Transverse colon (tissue), 4 donors: ENCODE data around the gene KCNA2.

ENCODE experiments used
- CTCF ChIP-seq, 5 experiments: fragments of 200-600 bp in 3 of 5; fragments of 450-650 bp in 2 of 5; sonication (generic) in 3 of 5; IDR thresholded peaks; 1 replicate in 2 of 5; 2 replicates in 3 of 5; pipeline ENCODE4 v1.5.1; 2016 to 2017; ENCODE audit warnings: antibody characterized with exemption in 5 of 5, inconsistent platforms in 3 of 5, mild to moderate bottlenecking in 2 of 5, moderate library complexity in 1 of 5
- EP300 ChIP-seq: sonication (generic); formaldehyde crosslinking; IDR thresholded peaks from one replicate; pipeline ENCODE4 v1.6.1; 2017; ENCODE audit warnings: antibody characterized with exemption, low read depth
- POLR2A ChIP-seq: fragments of 450-650 bp; IDR thresholded peaks from one replicate; pipeline ENCODE4 v1.6.1; 2016; ENCODE audit warnings: antibody characterized with exemption, mild to moderate bottlenecking, moderate library complexity
- POLR2AphosphoS5 ChIP-seq, 3 donors: sonication (generic); formaldehyde crosslinking; IDR thresholded peaks; one replicate each; pipeline ENCODE4 v1.6.1; 2016; ENCODE audit warnings: antibody characterized with exemption in 3 of 3

- no peak for TF ChIP-seq CTCF (IDR thresholded peaks at IDR 0.05)
- TF ChIP-seq EP300 = no peak
- TF ChIP-seq POLR2A = no peak
- no peak for TF ChIP-seq POLR2AphosphoS5 (IDR thresholded peaks at IDR 0.05)
Measured at GRCh38 chr1:110549831-110550230, 56.3 kb downstream of the KCNA2 start.
